AG09319 (cell line): Measurements from ENCODE around the gene LSAMP.

ENCODE experiments used
- DNase-seq: peaks from one replicate; pipeline ENCODE4 v3.0.0-alpha.2; 2010; ENCODE audit warnings: low read depth; ENCODE audit errors: extremely low read depth
- TF ChIP-seq, protein P1 (sequence below): IDR thresholded peaks from 2 replicates; pipeline ENCODE4 v1.5.1; 2011; ENCODE audit warnings: low read depth, mild to moderate bottlenecking, inconsistent platforms, low read length, moderate library complexity

The LSAMP gene

DNA sequence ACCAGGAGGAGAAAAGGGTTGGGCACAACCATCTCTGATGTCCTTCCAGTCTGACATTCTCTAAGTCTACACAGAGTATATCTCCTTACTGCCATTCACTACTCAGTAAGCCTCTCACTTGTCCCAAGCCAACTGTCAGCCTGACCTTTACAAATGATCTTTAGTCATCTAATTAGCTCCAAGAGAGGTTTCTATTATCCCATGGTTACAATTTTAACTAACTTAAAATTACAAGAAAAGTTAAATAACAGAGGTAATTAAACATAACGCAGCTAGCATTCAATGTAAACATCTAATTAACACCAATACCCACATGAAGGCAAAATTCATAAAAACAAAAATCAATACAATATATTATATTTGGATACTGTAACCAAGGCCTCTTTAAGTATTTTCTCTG is 126.9 kb downstream of the LSAMP start:
- no peak for DNase-seq
- TF ChIP-seq, protein P1, sequence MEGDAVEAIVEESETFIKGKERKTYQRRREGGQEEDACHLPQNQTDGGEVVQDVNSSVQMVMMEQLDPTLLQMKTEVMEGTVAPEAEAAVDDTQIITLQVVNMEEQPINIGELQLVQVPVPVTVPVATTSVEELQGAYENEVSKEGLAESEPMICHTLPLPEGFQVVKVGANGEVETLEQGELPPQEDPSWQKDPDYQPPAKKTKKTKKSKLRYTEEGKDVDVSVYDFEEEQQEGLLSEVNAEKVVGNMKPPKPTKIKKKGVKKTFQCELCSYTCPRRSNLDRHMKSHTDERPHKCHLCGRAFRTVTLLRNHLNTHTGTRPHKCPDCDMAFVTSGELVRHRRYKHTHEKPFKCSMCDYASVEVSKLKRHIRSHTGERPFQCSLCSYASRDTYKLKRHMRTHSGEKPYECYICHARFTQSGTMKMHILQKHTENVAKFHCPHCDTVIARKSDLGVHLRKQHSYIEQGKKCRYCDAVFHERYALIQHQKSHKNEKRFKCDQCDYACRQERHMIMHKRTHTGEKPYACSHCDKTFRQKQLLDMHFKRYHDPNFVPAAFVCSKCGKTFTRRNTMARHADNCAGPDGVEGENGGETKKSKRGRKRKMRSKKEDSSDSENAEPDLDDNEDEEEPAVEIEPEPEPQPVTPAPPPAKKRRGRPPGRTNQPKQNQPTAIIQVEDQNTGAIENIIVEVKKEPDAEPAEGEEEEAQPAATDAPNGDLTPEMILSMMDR, result no peak

DNA sequence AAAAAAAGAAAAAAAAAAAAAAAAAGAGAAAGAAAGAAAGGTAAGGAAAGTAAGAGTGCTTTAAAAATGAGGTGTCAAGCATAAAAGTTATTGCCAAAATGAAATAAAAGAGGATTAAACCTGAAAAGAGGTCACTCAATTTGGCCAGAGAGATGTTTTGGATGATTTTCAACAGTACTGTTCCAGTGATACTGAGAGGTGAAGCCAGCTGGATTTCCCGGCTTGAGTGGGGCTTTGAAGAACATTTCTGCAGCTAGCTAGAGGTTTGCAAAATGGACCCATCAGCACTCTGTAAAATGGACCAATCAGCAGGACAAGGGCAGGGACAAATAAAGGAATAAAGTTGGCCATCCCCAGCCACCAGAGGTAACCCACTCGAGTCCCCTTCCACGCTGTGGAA is 128.5 kb downstream of the LSAMP start:
- DNase-seq, result no peak
- TF ChIP-seq, protein P1, result no peak

DNA sequence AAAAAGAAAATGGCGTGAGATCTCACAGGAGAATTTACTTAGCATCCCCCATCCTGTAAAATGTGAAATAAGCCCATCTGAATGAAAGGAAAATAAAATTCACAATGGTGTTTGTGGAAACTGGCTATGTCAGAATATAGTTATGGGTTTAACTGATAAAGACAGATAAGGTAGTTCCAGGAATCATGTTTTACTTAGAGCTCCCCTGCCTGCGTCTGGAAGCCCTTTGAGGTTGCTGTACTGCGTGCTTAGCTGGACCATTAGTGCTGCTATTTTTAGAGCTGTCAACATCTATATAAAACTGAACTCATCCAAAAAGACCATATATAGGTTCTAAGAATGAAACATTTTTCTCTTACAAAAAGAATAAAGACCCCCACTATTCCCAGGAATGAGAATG is 130.8 kb downstream of the LSAMP start:
- TF ChIP-seq, protein P1, result no peak
- no peak for DNase-seq

DNA sequence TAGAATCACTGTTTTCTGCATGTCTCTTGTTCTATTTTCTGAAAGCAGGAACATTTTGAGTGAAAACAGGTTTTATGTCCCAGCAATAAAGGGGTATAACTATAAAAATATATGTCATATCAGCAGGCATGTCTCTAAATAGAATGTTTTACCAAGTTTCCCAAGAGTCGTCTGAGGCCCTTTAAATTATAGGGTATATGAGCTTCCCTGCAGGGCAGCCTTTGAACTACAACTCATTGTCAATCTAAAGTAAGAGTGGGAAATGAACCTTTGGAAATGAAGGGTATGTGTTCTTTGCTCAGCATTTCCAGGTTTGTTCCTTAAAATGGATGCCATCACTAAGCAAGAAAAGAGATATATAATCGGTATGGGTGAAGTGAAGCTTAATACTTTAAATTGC is 138.6 kb downstream of the LSAMP start:
- no peak for DNase-seq
- TF ChIP-seq, protein P1, result no peak

DNA sequence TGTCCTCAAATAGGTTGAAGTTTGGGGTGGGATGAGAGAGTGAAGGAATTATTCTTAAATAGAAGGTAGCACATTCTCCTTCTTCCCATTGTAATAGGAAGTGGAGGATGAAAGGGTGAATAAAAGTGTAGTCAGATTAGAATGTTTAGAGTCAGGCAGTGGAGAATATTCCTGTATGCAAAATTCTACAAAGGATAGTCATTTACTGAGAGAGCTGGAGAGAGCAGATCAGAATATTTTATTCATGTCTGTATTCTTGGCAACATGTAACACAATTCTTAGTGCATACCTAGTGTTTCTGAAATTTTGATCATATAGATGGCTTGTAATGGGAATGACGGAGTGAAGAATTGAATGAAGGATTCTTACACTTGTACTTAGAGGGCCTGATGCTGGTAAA is 139.1 kb downstream of the LSAMP start:
- no peak for DNase-seq
- TF ChIP-seq, protein P1, result no peak

DNA sequence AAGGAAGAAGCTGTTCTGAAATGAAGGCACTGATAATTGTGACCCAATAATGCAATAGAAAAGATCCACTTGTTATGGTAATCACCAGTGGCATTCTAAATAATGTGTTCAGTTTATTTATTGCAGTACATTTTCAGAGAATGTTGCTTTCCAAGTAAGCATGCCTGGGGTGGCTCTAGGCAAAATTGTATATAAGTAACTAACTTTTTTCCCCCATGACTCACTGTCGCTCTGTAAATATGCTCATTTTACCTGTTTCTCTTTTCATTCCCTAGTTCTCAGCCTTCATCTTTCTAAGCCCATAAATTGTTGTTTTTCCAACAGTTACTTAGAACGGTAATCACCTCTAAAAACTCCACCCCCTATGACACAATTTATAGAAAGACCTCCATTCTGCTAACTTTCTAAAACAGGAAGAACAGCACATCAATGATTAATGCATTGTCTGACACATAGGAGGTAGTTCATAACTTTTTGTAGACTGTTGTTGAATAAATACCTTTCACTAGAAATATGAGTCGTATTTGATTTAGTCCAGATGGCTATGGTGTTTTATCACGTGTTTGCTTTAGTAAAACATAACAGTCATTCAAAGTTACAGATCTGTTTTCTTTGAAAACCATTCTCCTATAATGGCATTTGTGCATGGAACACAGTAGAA is 143.1 kb downstream of the LSAMP start:
- TF ChIP-seq, protein P1, result no peak
- no peak for DNase-seq

DNA sequence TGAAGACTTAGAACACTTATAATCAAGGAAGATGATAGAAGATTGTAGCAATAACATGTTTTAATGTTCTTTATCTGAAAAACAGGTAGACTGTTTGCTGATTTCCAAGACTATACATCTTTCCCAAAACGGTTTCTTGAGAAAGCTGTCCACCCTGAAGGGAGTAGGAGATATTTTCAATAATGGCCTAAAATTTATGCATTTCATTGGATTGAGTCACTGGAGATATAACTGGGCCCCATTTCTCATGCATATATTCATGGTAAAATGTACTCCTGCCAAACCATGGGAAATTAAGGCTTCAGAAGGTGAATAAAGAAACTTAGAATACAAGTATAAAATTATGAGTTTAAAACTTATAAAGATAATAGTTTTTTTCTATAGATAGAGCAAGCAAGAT is 143.9 kb downstream of the LSAMP start:
- TF ChIP-seq, protein P1, result no peak
- no peak for DNase-seq
